ENCODE measurements around the gene PDE4D.

PDE4D gene

GRCh38 chr5:58925627-58926540 lies 967.6 kb downstream of the PDE4D start:
- no peak for DNase-seq (ENCODE audit: low spot score)

GRCh38 chr5:58924306-58924705 lies 969.2 kb downstream of the PDE4D start:
- DNase-seq (ENCODE audit: low spot score): no peak

- DNase-seq (ENCODE audit: low spot score): no peak
Observed at GRCh38 chr5:58923355-58923754, 970.2 kb downstream of the PDE4D start.

GRCh38 chr5:58922461-58923171 lies 970.9 kb downstream of the PDE4D start:
- no peak for DNase-seq (ENCODE audit: low spot score)

- DNase-seq (ENCODE audit: low spot score): no peak
Observed at GRCh38 chr5:58921159-58921558, 972.4 kb downstream of the PDE4D start.

- no peak for DNase-seq (ENCODE audit: low spot score)
Observed at GRCh38 chr5:58919833-58920232, 973.7 kb downstream of the PDE4D start.

Data from CD4-positive, alpha-beta T cell treated with Interleukin-2 at 100 ng/mL for 4 hours (primary cell).